GM15510 (cell line): ENCODE data around the gene SMYD1.

Experiments
- POLR2A ChIP-seq: IDR thresholded peaks from 3 replicates; pipeline ENCODE4 v1.6.1; 2011; ENCODE audit warnings: borderline replicate concordance; ENCODE audit not compliant: insufficient read length; ENCODE audit errors: extremely low read depth

SMYD1 gene

DNA sequence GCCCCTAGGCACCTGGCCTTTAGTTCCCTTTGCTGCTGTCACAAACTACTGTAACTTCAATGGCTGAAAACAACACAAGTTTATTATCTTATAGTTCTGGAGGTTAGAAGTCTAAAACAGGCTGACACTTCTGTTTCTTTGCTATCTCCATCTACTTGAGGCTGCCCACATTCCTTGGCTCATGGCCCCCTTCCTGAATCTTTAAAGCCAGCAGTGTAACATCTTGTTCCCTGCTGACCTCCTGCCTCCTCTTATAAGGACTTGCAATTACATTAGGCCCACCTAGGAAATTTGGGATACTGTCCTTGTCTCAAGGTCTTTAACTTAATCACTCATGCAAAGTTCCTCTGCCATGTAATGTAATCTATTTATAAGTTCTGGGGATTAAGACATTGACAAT lies 6.5 kb downstream of the SMYD1 start:
- TF ChIP-seq POLR2A = no peak

DNA sequence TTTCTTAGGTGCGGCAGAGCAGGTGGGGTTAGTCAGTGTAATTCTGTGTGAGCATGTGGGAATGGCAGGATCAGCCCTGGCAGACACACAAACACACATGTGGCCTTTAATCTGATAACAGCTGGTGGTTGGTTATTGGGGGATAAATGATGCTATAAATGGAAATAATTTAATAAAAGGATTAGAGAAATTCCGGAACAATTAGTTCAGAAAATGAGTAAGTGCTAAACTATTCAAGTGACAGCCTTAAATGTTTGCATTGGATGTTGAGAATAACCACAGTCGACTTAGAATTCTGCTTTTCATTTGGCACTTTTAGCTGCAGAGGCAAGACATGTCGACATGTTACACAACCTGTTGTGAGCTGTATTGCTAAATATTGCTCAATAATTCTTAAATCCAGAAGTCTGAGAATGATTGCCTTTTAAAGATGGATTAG lies 7.2 kb downstream of the SMYD1 start:
- TF ChIP-seq POLR2A = no peak

DNA sequence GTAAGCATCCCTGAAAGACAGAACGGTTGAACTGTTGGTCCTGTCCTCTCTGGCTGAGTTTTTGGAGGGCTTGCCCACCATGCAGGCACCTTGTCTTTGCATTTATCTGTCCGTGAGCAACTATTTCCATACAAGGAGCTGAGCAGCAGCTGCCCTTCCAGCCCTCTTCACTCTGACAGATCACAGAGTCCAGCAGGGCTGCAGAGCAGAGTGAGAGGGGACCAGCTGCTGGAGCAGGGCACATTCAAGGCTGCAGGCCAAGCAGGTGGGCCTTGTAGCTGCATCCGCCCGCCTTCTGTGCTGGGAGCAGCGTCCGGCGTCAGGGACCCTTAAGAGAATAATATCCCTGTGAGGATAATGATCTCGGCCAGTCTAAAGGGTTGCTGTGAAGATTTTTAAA lies 9.5 kb downstream of the SMYD1 start:
- no peak for TF ChIP-seq POLR2A

DNA sequence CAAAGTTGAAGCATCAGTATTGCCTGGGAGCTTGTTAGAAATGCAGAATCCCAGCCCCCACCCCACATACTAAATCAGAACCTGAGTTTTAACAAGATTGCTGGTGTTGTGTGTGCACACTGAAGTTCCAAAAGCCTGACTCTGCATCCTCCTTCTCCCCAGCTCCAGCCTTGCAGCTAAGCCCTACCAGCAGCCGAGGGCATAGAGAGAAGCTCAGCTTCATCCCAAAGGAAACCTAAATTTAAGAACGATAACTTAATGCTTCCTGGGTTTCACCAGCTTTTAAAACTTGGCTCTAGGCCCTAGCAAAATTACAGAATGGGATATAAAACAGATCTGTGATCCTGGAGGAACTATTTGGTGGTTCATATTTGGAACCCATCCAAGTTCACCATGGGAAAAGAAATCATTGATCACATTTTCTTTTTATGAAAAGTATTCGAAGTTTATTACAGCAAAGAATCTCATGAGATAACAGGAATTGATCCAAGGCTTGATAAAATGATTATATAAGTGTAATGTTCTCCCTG lies 11.1 kb downstream of the SMYD1 start:
- TF ChIP-seq POLR2A = no peak

DNA sequence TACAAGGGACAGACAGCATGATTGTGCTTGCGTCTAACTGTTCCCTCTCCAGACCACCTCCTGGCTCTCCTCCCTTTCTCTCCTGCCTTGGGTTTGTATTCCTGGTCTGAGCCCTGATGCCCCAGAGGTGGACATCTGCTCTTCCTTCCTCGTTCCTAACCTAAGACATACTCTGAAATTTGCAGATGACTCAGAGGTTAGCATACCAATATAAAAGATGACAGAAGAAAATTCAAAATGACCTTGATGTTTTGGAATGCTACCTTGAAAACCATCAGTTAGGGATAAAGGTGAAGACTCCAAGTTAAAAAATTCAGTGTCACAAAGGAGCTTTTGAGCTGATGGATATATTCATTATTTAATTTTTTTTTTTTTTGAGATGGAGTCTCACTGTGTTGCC lies 12.9 kb downstream of the SMYD1 start:
- no peak for TF ChIP-seq POLR2A

DNA sequence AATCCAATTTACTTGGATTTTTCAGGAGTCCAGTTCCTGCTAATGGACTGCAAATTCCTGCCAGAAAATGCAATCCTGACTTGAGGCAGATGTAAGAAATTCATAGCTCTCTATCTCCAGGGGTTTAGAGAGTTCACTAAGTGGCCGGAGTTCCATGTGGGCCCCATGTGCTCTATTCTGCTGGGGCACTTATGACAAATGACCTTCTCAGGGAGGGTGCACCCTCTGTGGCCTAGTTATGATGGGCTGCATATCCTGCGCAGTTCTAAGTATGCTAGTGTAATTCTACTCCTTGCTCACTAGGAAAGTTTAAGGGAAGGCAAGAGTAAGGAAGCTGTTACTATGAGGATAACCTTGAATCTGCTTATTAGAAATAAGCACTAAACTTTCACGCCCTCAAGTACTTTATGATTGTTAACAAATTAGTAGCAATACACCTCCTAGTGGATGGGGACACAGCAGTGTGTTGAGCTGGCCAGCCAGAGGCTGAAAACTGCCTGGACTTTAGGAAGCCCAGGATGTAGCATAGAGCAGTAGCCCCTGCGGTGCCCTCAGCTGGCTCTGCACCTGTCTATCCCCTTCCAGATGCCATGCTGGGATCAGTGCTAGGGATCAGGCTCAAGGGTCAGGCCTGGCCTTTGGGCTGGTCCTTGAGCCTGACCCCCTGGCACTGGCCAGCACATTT lies 14.4 kb downstream of the SMYD1 start:
- TF ChIP-seq POLR2A = no peak

DNA sequence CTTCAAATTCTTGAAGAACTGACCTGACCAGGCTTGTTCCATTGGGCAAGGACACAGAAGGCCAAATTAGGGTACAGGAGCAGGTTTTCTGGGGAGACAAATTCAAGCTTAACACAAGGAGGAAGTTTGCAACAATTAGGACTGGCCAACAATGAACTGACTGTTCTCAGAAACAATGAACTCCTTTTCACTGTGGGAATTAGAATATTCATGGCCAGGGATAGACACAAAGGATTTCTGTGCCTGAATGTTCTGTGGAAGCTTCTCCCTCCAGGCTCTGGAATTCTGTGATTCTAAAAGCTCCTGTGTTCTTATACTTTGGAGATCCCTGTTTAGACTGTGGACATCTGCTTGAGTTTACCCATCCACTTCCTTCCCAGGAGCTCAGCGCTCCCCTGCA lies 15.2 kb downstream of the SMYD1 start:
- TF ChIP-seq POLR2A = no peak

DNA sequence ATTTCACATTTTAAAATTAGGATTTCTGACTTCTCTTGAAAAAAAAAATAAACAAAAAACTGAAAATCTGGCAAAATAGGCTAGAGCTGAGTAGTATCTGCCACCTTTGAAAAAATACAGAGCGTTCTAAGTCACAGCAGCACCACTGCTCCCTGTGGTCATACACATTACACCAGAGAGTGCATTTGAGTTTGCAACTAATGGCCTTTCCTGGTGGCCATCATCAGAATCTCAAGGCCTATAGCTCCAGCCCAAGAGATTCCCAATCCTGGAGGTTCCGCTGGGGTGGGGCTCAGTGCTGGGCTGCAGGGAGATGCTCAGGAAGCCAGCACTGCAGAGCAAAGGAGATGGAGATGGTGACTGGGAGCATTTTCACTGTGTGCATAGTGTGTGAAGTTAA lies 17.5 kb downstream of the SMYD1 start:
- no peak for TF ChIP-seq POLR2A

DNA sequence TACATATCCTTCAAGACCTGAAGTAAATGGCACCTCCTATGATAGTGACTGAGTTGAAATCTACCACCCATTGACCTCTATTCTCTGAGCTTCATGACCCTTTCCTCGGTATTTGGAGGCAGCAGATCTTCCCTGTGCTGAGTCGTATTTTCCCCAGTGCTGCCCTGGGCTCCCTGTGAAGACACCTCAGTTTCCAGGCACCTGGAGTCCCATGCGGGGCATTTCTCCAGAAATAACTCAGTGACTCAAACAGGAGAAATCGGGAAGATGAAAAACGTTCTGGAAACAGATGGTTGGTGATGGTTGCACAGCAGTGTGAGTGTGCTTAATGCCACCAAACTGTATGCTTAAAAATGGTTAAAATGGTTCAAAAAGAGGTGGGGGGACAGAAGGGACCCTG lies 18.0 kb downstream of the SMYD1 start:
- TF ChIP-seq POLR2A = no peak

DNA sequence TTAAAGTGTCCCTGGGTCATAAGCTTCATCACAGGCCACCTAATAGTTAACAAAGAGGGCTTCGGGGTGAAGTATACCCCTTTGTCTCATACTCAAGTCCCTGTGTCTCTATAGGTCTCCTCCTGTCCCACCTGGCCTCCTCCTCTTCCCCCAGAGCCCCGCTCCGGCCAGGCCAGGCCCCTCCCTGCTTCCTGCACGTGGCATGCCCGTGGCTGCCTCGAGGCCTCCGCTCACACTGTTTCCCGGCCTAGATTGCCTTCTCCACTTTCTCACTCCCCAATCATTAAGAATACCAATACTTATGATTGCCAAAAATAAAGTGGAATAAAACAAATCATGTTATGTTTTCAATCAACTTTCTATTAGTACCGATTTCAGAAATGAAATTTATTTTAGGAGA lies 18.8 kb downstream of the SMYD1 start:
- TF ChIP-seq POLR2A = no peak

DNA sequence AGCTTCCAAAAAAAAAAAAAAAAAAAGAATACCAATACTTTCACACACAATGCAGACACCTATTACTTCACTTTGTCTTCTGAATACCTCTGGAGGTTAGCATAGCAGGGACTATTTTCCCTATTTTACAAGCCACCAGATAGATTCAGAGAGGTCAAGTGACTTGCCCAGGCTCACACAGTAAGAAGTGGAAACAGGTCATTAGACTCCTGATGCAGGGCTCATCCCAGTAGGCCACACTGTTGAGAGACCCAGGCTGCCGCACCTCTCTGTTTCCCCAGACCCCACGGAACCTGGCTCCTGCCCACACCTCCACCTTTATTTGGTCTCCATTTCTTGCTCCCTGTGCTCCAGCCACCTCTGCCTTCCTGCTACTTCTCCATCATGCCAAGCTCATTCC lies 19.4 kb downstream of the SMYD1 start:
- no peak for TF ChIP-seq POLR2A

DNA sequence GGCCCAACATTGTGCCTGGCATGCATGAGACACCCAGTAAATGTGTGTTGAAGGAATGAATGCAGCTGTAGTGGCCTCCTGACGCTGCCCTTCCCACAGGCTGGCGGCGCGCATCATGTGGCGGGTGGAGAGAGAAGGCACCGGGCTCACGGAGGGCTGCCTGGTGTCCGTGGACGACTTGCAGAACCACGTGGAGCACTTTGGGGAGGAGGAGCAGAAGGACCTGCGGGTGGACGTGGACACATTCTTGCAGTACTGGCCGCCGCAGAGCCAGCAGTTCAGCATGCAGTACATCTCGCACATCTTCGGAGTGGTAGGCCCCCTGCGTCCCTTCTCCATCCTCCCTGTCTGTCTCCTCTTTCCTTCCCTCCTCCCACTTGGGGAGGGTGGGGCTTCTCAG lies 20.1 kb downstream of the SMYD1 start:
- TF ChIP-seq POLR2A = no peak

DNA sequence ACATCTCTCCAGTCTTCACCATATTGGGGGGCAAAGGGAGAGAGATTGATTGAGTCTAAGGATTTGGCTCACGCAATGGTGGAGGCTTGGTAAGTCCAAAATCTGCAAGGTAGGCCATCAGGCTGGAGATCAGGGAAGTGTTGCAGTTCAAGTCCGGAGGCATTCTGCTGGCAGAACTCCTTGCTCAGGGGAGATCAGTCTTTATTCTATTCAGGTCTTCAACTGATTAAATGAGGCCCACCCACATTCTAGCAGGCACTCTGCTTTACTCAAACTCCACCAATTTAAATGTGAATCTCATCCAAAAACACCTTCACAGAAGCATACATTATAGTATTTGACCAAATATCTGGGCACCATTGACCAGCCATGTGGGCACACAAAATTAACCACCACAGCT lies 21.4 kb downstream of the SMYD1 start:
- no peak for TF ChIP-seq POLR2A

DNA sequence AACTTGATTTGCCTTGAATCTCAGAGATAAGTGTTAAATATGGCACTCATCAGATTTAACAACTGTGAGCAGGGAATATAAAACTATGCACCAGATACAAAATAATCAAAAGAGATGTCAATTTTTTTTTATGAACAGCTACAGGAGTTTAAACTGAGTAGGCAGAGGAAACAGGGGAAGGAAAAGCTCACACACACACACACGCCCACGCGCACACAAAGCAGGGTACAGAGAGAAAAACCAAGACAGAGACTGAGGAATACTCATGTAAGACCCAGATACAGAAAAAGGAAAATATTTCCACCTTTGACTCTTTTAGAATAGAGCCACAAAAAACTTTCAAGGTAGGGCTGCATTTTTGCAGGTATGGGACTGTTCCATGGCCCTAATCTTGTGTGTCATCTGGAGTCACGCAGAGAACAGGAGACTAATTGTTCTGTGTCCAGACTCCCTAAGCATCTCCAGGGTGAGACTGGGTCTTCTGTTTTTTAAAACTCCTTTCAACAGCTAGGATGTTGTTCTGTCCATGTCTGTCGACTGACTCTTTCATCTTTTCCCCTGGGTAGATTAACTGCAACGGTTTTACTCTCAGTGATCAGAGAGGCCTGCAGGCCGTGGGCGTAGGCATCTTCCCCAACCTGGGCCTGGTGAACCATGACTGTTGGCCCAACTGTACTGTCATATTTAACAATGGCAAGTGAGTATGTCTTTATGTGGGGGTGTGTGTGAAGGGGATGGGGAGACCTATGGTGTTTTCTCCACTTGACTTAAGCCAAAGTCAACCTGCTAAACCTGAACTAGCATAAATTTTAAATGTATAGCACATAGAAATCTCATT lies 23.0 kb downstream of the SMYD1 start:
- TF ChIP-seq POLR2A = no peak

DNA sequence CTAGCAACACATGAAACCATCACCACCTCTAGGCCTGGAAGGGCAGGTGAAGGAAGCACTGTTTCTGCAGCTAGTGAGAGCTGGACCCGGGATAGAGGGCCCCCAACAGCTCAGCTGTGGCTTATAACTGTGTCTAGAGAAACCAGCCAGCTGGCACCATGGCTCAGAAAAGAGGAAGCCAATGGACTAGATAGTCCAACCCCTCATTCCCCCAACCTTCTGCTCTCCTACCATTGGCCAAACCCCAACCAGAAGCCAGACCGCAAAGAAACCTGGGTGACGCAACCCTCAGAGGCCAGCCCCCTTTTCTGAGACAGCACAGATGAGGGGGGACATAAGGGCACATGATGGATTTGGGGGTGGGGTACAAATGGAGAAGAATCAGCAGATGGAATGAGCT lies 24.3 kb downstream of the SMYD1 start:
- TF ChIP-seq POLR2A = no peak

DNA sequence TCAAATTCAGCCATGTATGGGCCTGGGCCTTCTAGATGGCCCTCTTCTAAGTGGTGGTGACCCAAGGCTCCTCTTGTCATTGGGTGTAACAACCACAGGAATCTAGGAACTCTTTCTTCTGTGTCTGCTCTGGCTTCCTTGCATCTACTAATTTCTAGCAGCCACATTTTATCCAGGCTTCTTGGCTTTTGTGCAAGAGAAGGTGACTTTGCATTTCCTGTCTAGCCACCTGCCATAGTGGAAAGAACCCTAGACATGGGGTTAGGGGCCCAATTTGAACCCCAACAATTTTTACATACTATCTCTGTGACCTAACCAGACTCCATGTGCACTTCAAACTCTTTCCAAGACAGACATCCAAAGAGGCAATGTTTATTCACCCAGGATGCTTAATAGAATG lies 25.1 kb downstream of the SMYD1 start:
- no peak for TF ChIP-seq POLR2A
